ENCODE data around the gene PARN.

- no peak for TF ChIP-seq POLR2A (IDR thresholded peaks at IDR 0.05)
- no peak for TF ChIP-seq CTCF (IDR thresholded peaks at IDR 0.05)
These were observed 91.5 kb downstream of the PARN start for GRCh38 chr16:14538604-14539003.

Data from body of pancreas (tissue), 4 donors.